GM21529 (cell line): ENCODE measurements around the gene MAP2.

ENCODE experiments used
- ATAC-seq: cut with Tn5 transposase; IDR thresholded peaks from one replicate; pipeline ENCODE4 v1.9.1; 2021; ENCODE audit not compliant: unreplicated experiment

The MAP2 gene

DNA sequence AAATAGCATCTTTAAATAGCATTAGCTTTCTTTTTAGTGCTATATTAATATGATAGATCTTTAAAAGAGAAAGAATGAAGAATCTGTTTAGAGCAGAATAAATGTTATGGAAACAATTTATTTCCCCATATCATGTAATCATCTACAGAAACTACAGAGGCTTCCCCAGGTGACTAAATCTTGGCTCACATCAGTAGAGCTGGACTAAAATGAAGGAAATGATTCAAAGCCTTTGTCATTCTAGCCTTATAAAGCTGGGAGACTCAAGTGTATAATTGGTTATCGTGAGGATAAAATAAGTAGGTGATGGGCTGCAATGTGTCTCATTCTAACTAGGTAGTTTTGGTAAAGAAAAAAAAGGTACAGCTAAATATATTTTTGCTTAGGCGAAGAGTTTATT, 264.5 kb downstream of the MAP2 start:
- ATAC-seq = no peak

DNA sequence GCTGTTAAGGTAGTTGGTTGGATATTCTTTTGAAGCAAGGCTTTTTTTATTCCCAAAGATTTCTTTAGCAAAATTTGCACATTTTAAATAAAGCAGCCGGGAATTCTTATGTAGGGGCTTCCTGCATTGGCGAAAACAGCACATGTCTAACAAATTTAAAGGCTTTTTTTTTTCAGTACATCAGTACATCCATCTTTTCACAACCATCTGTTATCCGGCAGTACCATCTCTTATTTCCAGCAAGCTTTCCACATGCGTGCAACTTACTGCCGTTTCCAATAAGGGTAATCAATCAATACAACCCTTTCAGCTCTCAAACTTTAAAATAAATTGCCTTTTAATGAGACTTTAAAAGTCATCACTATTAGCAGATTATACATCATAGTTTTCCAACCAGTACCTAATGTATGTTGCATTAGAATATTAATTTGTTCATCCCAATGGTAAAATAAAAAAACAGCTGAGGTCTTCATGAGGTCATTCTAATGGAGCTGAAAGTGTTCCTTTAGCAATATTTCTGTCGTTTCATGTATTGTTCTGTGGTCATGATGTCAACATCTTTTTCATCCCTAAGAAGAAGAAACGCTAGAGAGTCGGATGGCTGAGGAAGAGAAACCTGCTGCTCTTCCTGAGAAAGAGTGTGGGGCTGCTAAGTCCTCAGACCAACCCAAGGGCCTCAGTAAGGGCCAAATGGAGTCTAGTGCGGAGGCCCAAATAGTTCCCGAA, 266.3 kb downstream of the MAP2 start:
- ATAC-seq = no peak

DNA sequence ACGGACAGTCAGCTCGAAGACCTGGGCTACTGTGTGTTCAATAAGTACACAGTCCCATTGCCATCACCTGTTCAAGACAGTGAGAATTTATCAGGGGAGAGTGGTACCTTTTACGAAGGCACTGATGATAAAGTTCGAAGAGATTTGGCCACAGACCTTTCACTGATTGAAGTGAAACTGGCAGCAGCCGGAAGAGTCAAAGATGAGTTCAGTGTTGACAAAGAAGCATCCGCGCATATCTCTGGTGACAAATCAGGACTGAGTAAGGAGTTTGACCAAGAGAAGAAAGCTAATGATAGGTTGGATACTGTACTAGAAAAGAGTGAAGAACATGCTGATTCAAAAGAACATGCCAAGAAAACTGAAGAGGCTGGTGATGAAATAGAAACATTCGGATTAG, 270.9 kb downstream of the MAP2 start:
- ATAC-seq = no peak

DNA sequence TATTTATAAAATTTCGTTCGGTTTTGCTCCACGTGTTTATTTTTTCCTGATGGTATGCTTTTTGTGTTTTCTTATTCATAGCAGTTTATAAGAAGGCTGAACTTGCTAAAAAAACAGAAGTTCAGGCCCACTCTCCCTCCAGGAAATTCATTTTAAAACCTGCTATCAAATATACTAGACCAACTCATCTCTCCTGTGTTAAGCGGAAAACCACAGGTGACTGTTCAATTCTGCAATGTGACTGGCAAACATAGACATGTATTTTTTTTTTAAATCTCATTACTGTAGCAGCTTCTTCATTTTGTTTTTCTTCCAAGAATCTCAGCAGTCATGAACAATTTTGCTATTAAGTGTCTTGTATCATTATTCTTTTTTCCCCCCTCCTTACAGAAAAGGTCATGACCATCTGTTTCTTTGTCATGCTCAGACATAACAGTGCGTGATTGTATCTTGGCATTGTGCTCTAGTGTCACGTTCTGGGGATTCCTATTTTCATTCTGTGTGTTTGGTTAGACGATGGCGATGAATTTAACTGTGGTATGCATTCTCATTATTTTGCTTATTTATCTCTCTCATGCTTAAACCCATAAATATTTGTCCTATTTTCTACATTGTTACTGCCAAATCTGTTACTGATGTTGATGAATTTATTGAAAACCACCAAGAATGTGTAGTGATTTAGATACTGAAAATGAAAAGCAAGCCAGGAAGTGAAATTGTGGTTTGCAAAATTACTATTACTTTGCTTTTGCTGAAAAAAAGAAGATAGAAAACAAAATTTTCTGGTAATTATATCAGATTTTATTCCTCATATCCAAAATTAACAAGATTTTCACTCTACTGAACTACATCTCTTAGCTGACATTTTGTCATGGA, 273.2 kb downstream of the MAP2 start:
- peak; percentile 74 for ATAC-seq

DNA sequence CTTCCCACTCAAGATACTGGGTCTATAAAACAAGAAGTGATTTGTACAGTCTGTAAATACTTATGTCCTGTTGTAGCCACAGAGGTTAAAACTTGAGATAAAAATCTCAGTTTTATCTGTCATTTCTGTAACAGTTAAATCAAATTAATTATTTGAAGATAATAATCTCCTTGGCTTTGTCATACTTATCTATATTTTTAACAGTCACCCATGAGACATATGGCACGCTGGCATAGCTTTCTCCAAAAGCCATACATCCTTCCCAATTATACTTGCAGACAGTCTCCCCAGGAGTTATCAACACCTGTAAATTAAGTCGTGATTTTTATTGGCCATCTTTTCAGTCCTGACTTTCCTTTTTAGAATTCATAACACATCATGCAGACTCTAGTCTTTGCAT, 278.9 kb downstream of the MAP2 start:
- no peak for ATAC-seq

DNA sequence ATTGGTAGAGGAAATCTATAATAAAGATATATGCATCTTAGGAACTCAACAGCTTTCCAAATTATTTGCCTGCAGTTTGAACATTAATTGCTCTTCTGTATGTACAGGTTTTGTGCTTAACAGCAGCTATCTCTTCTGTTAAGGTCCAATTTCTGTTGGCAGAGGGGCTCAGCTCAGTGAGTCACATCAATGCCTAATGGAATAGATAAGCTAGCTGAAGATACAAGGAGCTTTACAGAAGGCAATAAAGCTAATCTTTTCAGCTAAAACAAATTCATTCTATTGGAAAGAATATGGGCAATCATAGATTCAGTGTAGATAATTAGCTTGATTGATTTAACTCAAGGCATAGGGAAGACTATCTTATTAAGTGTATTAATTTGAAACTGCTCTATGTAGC, 289.4 kb downstream of the MAP2 start:
- no peak for ATAC-seq

DNA sequence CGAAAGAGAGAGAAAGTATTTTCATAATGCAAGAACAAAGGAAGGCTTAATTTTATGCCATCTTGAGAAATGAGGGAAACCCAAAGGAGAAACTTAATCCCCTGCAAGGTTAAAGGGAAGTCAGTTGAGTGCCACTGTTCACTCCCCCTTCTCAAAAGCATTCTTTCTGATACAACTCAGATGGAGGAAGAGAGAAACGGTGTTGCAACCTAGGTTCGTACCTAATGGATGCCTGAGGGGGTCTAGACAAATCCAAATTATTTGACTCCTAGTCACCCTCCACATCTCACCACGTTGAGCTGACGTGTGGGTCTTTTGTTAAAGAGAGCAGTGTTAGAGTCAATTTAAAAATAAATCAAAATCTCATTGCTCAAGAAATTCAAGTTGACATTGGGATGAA, 295.2 kb downstream of the MAP2 start:
- no peak for ATAC-seq

DNA sequence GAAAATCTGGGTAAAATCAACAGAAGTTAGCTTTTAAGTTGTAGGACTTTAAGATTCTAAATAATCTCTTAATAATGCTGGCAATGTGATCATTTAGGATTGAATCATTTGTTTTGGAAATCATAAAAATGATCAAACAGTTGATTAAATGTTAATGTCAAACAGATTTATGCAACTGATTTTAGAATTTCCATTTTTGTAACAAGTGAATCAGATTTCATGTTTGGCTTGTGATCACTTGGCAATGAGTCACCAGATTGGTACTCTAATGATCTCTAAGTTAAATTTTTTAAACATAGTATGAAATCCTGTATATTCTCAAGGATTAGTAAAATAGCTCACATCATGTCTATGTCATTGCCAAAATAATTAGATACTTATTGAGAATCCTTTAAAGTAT, 297.6 kb downstream of the MAP2 start:
- ATAC-seq = no peak

DNA sequence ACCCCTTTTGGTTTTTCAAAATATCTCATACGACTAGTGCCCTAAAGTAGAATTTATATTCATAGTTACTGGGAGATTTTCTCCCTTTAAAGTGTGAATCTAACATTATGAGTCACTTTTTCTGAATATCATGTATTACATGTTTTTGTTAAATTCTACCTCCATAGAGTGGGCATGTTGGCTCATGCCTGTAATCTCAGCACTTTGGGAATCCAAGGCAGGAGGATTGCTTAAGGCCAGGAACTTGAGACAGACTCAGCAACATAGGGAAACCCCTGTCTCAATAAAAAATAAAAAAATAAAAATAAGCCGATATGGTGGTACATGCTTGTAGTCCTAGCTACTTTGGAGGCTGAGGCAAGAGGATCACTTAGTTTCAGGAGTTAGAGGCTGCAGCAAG, 302.5 kb downstream of the MAP2 start:
- no peak for ATAC-seq

DNA sequence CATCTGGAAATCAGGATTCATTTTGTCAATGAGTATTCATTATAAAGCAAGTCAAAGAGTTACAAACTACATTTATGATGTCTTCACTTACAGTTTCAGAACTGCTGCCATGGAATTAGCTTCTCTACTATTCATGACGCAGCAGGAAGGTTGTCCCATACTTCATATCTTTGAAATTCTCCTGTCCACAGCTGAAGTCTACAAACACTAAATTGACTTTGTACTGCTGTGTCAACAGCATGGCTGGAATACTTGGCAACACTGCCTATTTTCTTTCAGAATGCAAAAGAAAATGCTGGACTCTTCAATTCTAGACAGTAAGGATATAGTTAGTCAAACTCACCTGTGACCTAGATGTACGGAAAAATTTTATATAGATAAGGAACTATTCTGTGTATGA, 303.2 kb downstream of the MAP2 start:
- no peak for ATAC-seq

DNA sequence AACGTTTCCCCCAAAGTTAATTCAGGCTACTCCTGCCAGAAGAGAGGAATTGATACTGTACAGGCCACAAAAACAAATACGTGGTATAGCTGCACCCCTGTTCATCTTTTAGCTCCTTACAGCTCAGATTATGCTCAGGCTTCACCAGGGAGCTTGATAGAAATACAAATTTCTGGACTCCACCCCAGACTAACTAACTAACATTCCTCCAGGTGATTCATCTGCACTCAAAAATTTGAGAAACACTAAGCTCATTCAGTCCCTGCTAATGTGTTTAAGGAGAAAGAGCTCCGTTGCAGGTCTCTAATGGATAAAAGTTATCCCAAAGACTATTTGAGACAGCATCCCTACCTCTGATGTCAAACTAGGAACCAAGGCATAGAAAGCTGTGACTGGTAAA, 311.0 kb downstream of the MAP2 start:
- ATAC-seq = no peak

DNA sequence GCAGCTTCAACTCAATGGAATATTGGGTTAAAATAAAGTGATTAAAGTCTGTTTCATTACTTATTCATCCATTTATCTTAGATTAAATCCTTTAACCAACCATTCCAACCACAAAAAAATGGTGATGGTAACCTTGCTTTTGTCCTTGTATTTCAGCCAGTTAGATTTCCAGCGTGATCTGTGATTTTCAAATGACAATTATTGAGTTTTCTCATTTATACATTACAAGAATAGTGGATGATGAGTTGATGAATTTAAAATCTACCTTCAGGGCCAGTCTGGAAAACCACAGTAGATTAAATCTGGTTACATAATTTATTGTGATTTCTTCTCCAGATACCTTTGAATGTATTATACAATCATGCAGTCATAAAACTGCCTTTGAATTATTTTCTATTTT, 318.1 kb downstream of the MAP2 start:
- no peak for ATAC-seq

DNA sequence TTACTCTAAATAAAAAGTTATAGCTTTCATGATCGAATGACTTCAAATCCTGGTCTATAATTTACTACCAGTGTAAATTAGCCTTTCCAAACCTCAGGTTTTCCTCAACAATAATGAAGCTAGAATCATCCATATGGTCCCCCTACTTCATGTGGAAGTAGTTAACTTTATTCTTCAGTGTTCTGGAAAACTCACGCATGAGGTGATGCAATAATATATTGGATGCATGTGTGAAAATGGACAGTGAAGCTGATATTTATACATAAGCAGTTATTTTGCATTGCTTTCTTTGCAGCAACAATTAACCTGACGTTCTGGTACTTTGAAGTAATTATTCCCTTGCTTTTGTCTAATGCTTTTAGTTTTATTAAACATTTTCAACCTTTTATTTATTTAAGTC, 329.2 kb downstream of the MAP2 start:
- ATAC-seq = no peak

DNA sequence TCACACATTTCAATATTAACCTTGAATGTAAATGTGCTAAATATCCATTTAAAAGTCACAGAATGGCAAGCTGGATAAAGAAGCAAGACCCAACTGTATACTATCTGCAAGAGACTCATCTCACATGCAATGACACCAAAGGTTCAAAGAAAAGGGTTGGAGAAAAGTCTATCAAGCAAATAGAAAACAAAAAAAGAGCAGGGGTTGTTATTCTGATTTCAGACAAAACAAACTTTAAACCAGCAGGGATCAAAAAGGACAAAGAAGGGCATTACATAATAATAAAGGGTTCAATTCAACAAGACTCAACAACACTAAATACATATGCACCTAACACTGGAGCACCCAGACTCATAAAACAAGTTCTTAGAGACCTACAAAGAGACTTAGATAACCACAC, 333.3 kb downstream of the MAP2 start:
- ATAC-seq = no peak

DNA sequence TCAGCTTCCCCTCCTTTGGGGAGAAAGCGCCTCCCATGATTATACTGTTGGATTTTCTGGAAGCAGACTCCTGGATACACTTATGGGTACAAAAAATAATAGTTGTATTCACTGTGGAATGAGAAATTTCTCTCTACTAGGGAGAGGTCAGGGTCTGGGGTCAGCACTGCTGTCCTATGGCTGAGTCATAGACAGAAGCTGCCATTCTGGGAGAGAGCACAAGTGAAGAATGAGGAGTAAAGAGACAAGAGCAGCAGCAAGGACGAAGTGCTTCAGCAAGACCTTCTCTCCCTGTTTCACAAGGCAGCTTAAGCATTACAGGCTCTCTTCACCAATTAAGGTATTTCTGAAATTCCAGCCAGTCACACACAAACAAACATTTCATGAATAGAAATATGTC, 337.7 kb downstream of the MAP2 start:
- no peak for ATAC-seq

DNA sequence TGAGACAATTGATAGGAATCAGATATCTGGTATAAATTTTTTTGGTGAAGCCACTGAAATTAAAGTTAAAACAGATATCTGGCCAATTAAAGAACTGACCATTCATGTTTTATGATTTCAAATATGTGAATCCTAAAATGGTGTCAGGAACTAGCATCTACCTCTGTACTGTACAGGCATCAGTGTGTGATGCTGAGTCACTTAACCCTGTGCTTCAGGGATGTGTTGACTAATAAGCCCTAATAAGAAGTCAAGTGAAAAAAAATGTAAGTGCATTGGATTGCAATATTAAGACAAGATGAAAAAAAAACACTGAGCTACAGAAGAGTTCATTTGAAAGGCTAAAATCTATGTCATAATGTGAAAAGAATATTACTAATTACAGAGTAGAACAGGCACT, 338.7 kb downstream of the MAP2 start:
- ATAC-seq = no peak

DNA sequence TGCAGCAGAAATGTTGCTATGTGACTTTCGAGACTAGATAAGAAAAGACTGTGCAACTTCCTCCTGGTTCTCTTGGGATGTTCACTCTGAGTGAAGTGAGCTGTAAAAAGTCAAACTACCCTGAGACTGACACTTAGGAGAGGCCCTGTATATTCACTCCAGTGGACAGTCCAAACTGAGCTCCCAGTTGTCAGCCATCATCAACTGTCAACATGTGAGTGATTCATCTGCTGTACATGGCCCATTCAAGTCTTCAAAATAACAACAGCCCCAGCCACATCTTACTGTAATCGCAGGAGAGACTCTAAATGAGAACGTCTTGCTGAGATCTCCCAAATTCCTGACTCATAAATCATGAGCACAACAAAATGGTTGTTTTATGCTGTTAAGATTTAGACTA, 339.3 kb downstream of the MAP2 start:
- ATAC-seq = no peak

DNA sequence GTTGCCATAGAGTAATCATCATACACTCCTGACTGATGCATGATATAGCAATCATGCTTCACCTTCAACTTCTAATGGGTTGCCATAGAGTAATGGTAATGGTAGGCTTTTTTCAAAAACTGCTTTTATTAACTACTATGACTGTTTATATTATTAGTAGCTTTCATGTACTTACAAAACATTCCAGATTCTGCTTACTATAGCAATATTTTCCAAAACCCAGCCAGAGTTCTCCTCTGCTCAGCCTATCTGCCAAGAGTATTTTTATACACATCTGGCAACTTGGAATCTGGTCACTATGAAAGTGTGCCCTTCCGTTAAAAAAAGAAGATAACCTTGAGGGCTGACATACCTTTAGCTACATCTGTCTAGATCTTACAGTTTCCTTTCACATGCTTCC, 342.8 kb downstream of the MAP2 start:
- ATAC-seq = no peak

DNA sequence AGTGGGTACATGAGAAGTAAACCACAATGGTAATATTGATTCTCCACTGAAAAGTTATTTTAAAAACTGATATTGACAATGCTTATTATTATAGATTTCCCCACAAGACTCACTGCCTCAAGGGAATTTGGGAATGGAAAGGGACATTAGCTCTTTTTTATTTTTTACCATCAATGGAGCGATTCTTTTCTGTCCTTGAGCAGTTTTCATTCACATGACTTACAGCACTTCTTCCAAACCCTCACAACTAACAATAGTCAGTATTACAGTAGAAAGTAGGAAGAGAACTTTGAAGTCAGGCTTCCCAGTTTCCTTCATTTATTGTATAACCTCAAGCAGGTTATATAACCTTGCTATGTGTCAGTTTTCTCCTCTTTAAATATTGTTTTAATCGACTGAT, 343.5 kb downstream of the MAP2 start:
- ATAC-seq = no peak

DNA sequence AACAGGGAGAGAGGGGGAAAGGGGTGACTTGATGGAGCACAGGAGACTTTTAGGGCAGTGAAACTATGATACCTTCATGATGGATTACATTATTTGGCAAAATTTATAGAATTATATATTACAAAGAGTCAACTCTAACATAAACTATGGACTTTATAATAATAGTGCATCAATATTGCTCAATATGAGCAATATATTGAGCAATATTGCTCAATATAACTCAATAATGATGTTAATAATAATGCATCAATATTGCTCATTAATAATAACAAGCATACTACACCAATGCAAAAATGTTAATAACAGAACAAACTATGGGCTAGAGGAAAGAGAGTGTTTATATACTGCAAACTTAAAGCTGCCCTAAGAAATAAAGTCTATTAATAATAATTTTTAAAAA, 344.7 kb downstream of the MAP2 start:
- no peak for ATAC-seq

DNA sequence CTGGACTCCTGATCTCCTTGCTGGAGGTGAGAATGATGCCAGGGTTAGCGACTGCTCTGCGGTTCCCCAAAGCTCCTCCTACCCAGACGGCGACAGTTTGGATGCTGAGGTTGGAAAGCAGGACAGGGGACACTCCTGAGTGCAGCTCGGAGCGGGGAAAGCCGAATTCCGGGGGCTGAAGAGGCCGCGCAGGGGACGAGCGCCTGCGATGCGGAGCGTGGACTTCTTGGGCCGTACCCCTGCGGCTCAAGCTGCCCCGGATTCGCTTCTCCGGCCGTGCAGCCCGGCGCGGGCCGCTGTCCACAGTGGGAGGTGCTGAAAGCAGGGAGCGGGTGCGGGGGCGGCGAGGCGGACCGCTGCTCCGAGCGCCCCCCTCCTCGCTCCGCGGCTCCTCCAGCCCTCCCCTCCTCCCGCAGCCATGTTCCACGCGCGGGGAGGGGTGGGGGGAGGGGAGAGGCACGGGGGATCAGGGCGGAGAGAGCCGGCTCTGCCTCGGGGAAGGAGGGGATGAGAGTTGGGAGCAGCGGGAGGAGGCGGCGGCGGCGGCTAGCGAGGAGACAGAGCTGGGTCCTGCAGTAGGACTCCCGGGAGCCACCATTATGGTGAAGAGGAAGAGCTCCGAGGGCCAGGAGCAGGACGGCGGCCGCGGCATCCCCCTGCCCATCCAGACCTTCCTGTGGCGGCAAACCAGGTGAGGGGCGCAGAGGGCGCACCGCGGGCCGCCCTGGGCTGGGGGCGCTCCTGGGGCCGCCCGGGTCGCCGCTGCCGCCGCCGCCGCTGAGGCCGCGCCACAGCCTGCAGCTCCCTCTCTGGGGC, 347.8 kb downstream of the MAP2 start, which contains the start of gene UNC80:
Gene UNC80 (plus strand): TSS at position 359 of the 816 bp plus-strand sequence. CDS start 241 bp downstream, at position 600.
- ATAC-seq = no peak

DNA sequence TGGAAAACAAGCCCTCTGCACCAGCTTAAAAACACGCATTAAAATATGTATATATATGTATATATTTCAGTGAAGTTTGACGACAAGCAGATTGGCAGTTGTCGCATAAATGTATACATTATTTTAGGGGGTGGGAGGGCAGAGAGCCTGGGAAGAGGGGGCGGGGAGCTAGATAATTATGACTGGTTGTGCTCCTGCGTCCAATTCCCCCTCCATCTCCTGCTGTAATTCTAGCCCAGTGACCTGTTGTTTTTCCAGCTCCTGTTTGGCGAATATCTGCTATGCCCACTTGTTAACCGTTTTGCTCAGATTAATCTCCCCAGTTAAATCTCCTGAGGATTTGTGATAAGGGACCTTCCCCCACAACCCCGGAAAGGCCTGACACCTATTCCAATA, 348.4 kb downstream of the MAP2 start:
- ATAC-seq = no peak
